Measurements from ENCODE around the gene BMPER.

The BMPER gene

GRCh38 chr7:34155220-34155908, 250.0 kb downstream of the BMPER start:
- H3K36me3 ChIP-seq (ENCODE audit: insufficient read depth, low read length) = no peaks in the 10 kb centered on the region
- no peak overlapping the region for H3K27ac ChIP-seq
- DNase-seq (ENCODE audit: low read depth, low spot score) = no peak

GRCh38 chr7:34156336-34156735, 251.0 kb downstream of the BMPER start:
- Histone ChIP-seq H3K9me3 (ENCODE audit: low read depth, low read length) (no peaks in the 10 kb centered on the region), H3K36me3 (ENCODE audit: insufficient read depth, low read length) (no peaks in the 10 kb centered on the region), H3K9ac (ENCODE audit: insufficient read length) (no peak overlapping the region), H3K4me3 (no peak overlapping the region), H3K27ac (0 out of 2 replicates have a peak overlapping the region, but pooled peaks have one; percentile 12)
- no peak for DNase-seq (ENCODE audit: low read depth, low spot score)
- no peak for TF ChIP-seq FOXP2 (optimal IDR thresholded peaks at IDR 0.05; ENCODE audit: control extremely low read depth, extremely low read length, insufficient read depth)
- TF ChIP-seq EZH2 (IDR thresholded peaks at IDR 0.05) = no peak
- TF ChIP-seq POLR2AphosphoS5 (IDR thresholded peaks at IDR 0.05; ENCODE audit: borderline replicate concordance, low read depth, low read length) = no peak

More at GRCh38 chr7:34155220-34155908, 250.0 kb downstream of the BMPER start:
- Histone ChIP-seq H3K4me3 (no peak overlapping the region), H3K9ac (ENCODE audit: insufficient read length) (no peak overlapping the region), H3K9me3 (ENCODE audit: low read depth, low read length) (no peaks in the 10 kb centered on the region)
- TF ChIP-seq EZH2 (IDR thresholded peaks at IDR 0.05) = no peak
- TF ChIP-seq FOXP2 (optimal IDR thresholded peaks at IDR 0.05; ENCODE audit: control extremely low read depth, extremely low read length, insufficient read depth) = no peak
- TF ChIP-seq POLR2AphosphoS5 (IDR thresholded peaks at IDR 0.05; ENCODE audit: borderline replicate concordance, low read depth, low read length) = no peak

GRCh38 chr7:34157137-34157536, 251.8 kb downstream of the BMPER start:
- H3K9ac ChIP-seq (ENCODE audit: insufficient read length) = no peak overlapping the region
- DNase-seq (ENCODE audit: low read depth, low spot score) = no peak

GRCh38 chr7:34158368-34159153, 253.2 kb downstream of the BMPER start:
- Histone ChIP-seq H3K36me3 (ENCODE audit: insufficient read depth, low read length) (no peaks in the 10 kb centered on the region), H3K27ac (no peak overlapping the region), H3K9me3 (ENCODE audit: low read depth, low read length) (no peaks in the 10 kb centered on the region), H3K9ac (ENCODE audit: insufficient read length) (no peak overlapping the region), H3K4me3 (no peak overlapping the region)
- no peak for TF ChIP-seq EZH2 (IDR thresholded peaks at IDR 0.05)
- no peak for TF ChIP-seq POLR2AphosphoS5 (IDR thresholded peaks at IDR 0.05; ENCODE audit: borderline replicate concordance, low read depth, low read length)
- no peak for TF ChIP-seq FOXP2 (optimal IDR thresholded peaks at IDR 0.05; ENCODE audit: control extremely low read depth, extremely low read length, insufficient read depth)
- no peak for DNase-seq (ENCODE audit: low read depth, low spot score)

More at GRCh38 chr7:34157137-34157536, 251.8 kb downstream of the BMPER start:
- Histone ChIP-seq H3K27ac (no peak overlapping the region), H3K36me3 (ENCODE audit: insufficient read depth, low read length) (no peaks in the 10 kb centered on the region), H3K9me3 (ENCODE audit: low read depth, low read length) (no peaks in the 10 kb centered on the region), H3K4me3 (no peak overlapping the region)
- no peak for TF ChIP-seq FOXP2 (optimal IDR thresholded peaks at IDR 0.05; ENCODE audit: control extremely low read depth, extremely low read length, insufficient read depth)
- TF ChIP-seq POLR2AphosphoS5 (IDR thresholded peaks at IDR 0.05; ENCODE audit: borderline replicate concordance, low read depth, low read length) = no peak
- TF ChIP-seq EZH2 (IDR thresholded peaks at IDR 0.05) = no peak

GRCh38 chr7:34160261-34160752, 255.0 kb downstream of the BMPER start:
- Histone ChIP-seq H3K27ac (no peak overlapping the region), H3K4me3 (no peak overlapping the region), H3K9me3 (ENCODE audit: low read depth, low read length) (no peaks in the 10 kb centered on the region), H3K9ac (ENCODE audit: insufficient read length) (no peak overlapping the region), H3K36me3 (ENCODE audit: insufficient read depth, low read length) (no peaks in the 10 kb centered on the region)
- DNase-seq (ENCODE audit: low read depth, low spot score) = no peak
- TF ChIP-seq EZH2 (IDR thresholded peaks at IDR 0.05) = no peak
- TF ChIP-seq FOXP2 (optimal IDR thresholded peaks at IDR 0.05; ENCODE audit: control extremely low read depth, extremely low read length, insufficient read depth) = no peak
- no peak for TF ChIP-seq POLR2AphosphoS5 (IDR thresholded peaks at IDR 0.05; ENCODE audit: borderline replicate concordance, low read depth, low read length)

- H3K9me3 ChIP-seq (ENCODE audit: low read depth, low read length) = no peaks in the 10 kb centered on the region
Measured at GRCh38 chr7:34162027-34162565, 256.8 kb downstream of the BMPER start.

GRCh38 chr7:34162677-34163076, 257.3 kb downstream of the BMPER start:
- no peak for DNase-seq (ENCODE audit: low read depth, low spot score)
- TF ChIP-seq FOXP2 (optimal IDR thresholded peaks at IDR 0.05; ENCODE audit: control extremely low read depth, extremely low read length, insufficient read depth) (no peak), EZH2 (IDR thresholded peaks at IDR 0.05) (no peak), POLR2AphosphoS5 (IDR thresholded peaks at IDR 0.05; ENCODE audit: borderline replicate concordance, low read depth, low read length) (no peak)
- Histone ChIP-seq H3K36me3 (ENCODE audit: insufficient read depth, low read length) (no peaks in the 10 kb centered on the region), H3K9ac (ENCODE audit: insufficient read length) (no peak overlapping the region), H3K4me3 (no peak overlapping the region), H3K27ac (no peak overlapping the region), H3K9me3 (ENCODE audit: low read depth, low read length) (no peaks in the 10 kb centered on the region)

More at GRCh38 chr7:34162027-34162565, 256.8 kb downstream of the BMPER start:
- Histone ChIP-seq H3K36me3 (ENCODE audit: insufficient read depth, low read length) (no peaks in the 10 kb centered on the region), H3K4me3 (no peak overlapping the region), H3K27ac (no peak overlapping the region), H3K9ac (ENCODE audit: insufficient read length) (no peak overlapping the region)
- DNase-seq (ENCODE audit: low read depth, low spot score) = no peak
- TF ChIP-seq POLR2AphosphoS5 (IDR thresholded peaks at IDR 0.05; ENCODE audit: borderline replicate concordance, low read depth, low read length) = no peak
- TF ChIP-seq EZH2 (IDR thresholded peaks at IDR 0.05) = no peak
- no peak for TF ChIP-seq FOXP2 (optimal IDR thresholded peaks at IDR 0.05; ENCODE audit: control extremely low read depth, extremely low read length, insufficient read depth)

- Histone ChIP-seq H3K4me3 (no peak overlapping the region), H3K9ac (ENCODE audit: insufficient read length) (no peak overlapping the region), H3K36me3 (ENCODE audit: insufficient read depth, low read length) (no peaks in the 10 kb centered on the region), H3K9me3 (ENCODE audit: low read depth, low read length) (no peaks in the 10 kb centered on the region), H3K27ac (no peak overlapping the region)
- no peak for DNase-seq (ENCODE audit: low read depth, low spot score)
- TF ChIP-seq EZH2 (IDR thresholded peaks at IDR 0.05) = no peak
- TF ChIP-seq POLR2AphosphoS5 (IDR thresholded peaks at IDR 0.05; ENCODE audit: borderline replicate concordance, low read depth, low read length) = no peak
- TF ChIP-seq FOXP2 (optimal IDR thresholded peaks at IDR 0.05; ENCODE audit: control extremely low read depth, extremely low read length, insufficient read depth) = no peak
Measured at GRCh38 chr7:34163956-34164355, 258.6 kb downstream of the BMPER start.

Measured in SK-N-MC (cell line).